Smooth muscle cell (in vitro differentiated cells): ENCODE results near the gene MAGI1. TPM values are rescaled to one million over a fixed set of nuclear protein-coding genes. Genes with fewer than 3 reads are reported as not detected.

Experiments used
- DNase-seq: peaks from one replicate; lab custom pipeline; 2025; ENCODE audit not compliant: unreplicated experiment; lab: John Stamatoyannopoulos, UW
- H2AFZ ChIP-seq: fragments of 200-600 bp; sonication (generic); 2 replicates; pipeline ENCODE4 v1.6.0; 2016; ENCODE audit warnings: antibody characterized with exemption, low read depth, mild to moderate bottlenecking
- H3F3A ChIP-seq: fragments of 200-600 bp; sonication (generic); 2 replicates; pipeline ENCODE4 v1.6.0; 2017; ENCODE audit warnings: antibody characterized with exemption, low read depth
- H3K27ac ChIP-seq: fragments of 200-600 bp; sonication (generic); 2 replicates; pipeline ENCODE4 v1.5.1; 2016; ENCODE audit warnings: low read depth, mild to moderate bottlenecking
- H3K27me3 ChIP-seq: fragments of 200-600 bp; sonication (generic); 2 replicates; pipeline ENCODE4 v1.6.1; 2016; ENCODE audit warnings: low read depth, mild to moderate bottlenecking
- H3K36me3 ChIP-seq: fragments of 200-600 bp; sonication (generic); 2 replicates; pipeline ENCODE4 v1.5.1; 2016; ENCODE audit warnings: low read depth
- H3K4me1 ChIP-seq: fragments of 200-600 bp; sonication (generic); 2 replicates; pipeline ENCODE4 v1.5.1; 2016; ENCODE audit warnings: low read depth
- H3K4me2 ChIP-seq: fragments of 200-600 bp; sonication (generic); 2 replicates; pipeline ENCODE4 v1.6.0; 2016; ENCODE audit warnings: mild to moderate bottlenecking
- H3K4me3 ChIP-seq: fragments of 200-600 bp; sonication (generic); 2 replicates; pipeline ENCODE4 v1.5.1; 2016; ENCODE audit warnings: mild to moderate bottlenecking
- H3K79me2 ChIP-seq: fragments of 200-600 bp; sonication (generic); 2 replicates; pipeline ENCODE4 v1.6.0; 2016; ENCODE audit warnings: low read depth, mild to moderate bottlenecking
- H3K9ac ChIP-seq: fragments of 200-600 bp; sonication (generic); 2 replicates; pipeline ENCODE4 v1.6.0; 2016; ENCODE audit warnings: low read depth
- H3K9me3 ChIP-seq: fragments of 200-600 bp; sonication (generic); replicated peaks from 2 replicates; pipeline ENCODE4 v1.5.1; 2016; ENCODE audit warnings: low read depth
- H4K20me1 ChIP-seq: fragments of 200-600 bp; sonication (generic); 2 replicates; pipeline ENCODE4 v1.6.0; 2016; ENCODE audit warnings: low read depth
- WGBS: methylation state at CpG from one replicate; pipeline ENCODE4 v1.1.7; 2016; ENCODE audit warnings: low lambda C conversion rate; 5-methylcytosine and 5-hydroxymethylcytosine counted together
- polyA plus RNA-seq: library from polyadenylated mRNA; unstranded; fragments of >200 nt; fragmentation: Nextera tagmentation; extraction: Ambion mirVana; gene quantifications from 2 replicates; pipeline ENCODE4 v1.2.1, GENCODE V29; 2016
- total RNA-seq: library from RNA; depleted of rRNA; stranded (reverse); fragments of >200 nt; gene quantifications from 2 replicates; pipeline ENCODE4 v1.2.3, GENCODE V29; 2014
- TF ChIP-seq, protein P1 (sequence below): fragments of 200-600 bp; sonication (generic); IDR thresholded peaks from 2 replicates; pipeline ENCODE4 v1.5.1; 2017; ENCODE audit warnings: borderline replicate concordance, mild to moderate bottlenecking, antibody characterized with exemption; ENCODE audit not compliant: insufficient read depth, poor library complexity, severe bottlenecking

MAGI1 gene
- total and polyA plus RNA-seq, 2 experiments from 2014 or later = 9.9 to 23.3 TPM

GRCh38 chr3:65963787-65964677 lies 74.7 kb downstream of the MAGI1 start:
- Histone ChIP-seq H3K79me2 (peaks cover 18% of the 10 kb centered on the region), H3K4me2 (peak overlapping the region; percentile 61), H3K27ac (peak overlapping the region; percentile 84), H3K4me3 (no peak overlapping the region), H3F3A (no peaks in the 10 kb centered on the region), H3K9ac (peak overlapping the region; percentile 51), H2AFZ (no peak overlapping the region), H3K4me1 (peaks cover 12% of the 10 kb centered on the region), H4K20me1 (peaks cover 1% of the 10 kb centered on the region), H3K27me3 (no peaks in the 10 kb centered on the region), H3K36me3 (no peaks in the 10 kb centered on the region), H3K9me3 (no peaks in the 10 kb centered on the region)
- no peak for DNase-seq
- WGBS = 63% methylated on average over 5 of the region's 5 CpGs
- TF ChIP-seq, protein P1, sequence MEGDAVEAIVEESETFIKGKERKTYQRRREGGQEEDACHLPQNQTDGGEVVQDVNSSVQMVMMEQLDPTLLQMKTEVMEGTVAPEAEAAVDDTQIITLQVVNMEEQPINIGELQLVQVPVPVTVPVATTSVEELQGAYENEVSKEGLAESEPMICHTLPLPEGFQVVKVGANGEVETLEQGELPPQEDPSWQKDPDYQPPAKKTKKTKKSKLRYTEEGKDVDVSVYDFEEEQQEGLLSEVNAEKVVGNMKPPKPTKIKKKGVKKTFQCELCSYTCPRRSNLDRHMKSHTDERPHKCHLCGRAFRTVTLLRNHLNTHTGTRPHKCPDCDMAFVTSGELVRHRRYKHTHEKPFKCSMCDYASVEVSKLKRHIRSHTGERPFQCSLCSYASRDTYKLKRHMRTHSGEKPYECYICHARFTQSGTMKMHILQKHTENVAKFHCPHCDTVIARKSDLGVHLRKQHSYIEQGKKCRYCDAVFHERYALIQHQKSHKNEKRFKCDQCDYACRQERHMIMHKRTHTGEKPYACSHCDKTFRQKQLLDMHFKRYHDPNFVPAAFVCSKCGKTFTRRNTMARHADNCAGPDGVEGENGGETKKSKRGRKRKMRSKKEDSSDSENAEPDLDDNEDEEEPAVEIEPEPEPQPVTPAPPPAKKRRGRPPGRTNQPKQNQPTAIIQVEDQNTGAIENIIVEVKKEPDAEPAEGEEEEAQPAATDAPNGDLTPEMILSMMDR = no peak

- Histone ChIP-seq H3K4me1 (peaks cover 12% of the 10 kb centered on the region), H3K9me3 (no peaks in the 10 kb centered on the region), H2AFZ (no peak overlapping the region), H3K36me3 (no peaks in the 10 kb centered on the region), H3K9ac (no peak overlapping the region), H3K4me2 (no peak overlapping the region), H3K4me3 (no peak overlapping the region), H4K20me1 (no peaks in the 10 kb centered on the region), H3K27me3 (no peaks in the 10 kb centered on the region), H3K27ac (peak overlapping the region; percentile 76), H3K79me2 (peaks cover 17% of the 10 kb centered on the region), H3F3A (no peaks in the 10 kb centered on the region)
- 48% methylated on average over 3 of the region's 3 CpGs for WGBS
- DNase-seq = no peak
- TF ChIP-seq, protein P1 = no peak
These were observed 77.0 kb downstream of the MAGI1 start for GRCh38 chr3:65961733-65962132.

DNA sequence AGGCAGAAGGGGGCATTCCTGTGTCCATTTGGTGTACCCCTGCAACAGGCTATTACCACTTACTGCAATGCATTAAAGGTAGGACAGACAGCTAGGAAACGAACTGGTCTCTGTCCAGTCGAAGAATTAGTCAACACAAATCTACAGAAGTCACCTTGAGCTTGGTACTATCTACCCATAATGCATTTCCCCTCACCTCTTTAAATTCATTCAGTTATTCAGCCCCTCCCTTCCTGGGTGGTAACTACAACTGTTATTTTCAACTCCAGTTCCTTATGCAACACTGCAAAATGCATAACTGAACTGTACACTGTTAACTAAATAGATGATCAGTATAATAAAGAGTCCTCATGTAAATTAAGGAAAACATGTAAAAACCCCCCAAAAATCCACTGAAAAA lies 77.6 kb downstream of the MAGI1 start:
- peak overlapping the region; percentile 76 for H3K27ac ChIP-seq
- no peaks in the 10 kb centered on the region for H3F3A ChIP-seq
- TF ChIP-seq, protein P1 = no peak
- no peak overlapping the region for H3K4me3 ChIP-seq
- H3K27me3 ChIP-seq = no peaks in the 10 kb centered on the region
- no peaks in the 10 kb centered on the region for H3K9me3 ChIP-seq
- DNase-seq = no peak
- no peak overlapping the region for H3K4me2 ChIP-seq
- H3K36me3 ChIP-seq = no peaks in the 10 kb centered on the region
- whole genome bisulfite sequencing = 87% methylated on average over 2 of the region's 2 CpGs
- no peaks in the 10 kb centered on the region for H4K20me1 ChIP-seq
- H2AFZ ChIP-seq = no peak overlapping the region
- H3K4me1 ChIP-seq = peaks cover 12% of the 10 kb centered on the region
- H3K79me2 ChIP-seq = peaks cover 17% of the 10 kb centered on the region
- no peak overlapping the region for H3K9ac ChIP-seq

DNA sequence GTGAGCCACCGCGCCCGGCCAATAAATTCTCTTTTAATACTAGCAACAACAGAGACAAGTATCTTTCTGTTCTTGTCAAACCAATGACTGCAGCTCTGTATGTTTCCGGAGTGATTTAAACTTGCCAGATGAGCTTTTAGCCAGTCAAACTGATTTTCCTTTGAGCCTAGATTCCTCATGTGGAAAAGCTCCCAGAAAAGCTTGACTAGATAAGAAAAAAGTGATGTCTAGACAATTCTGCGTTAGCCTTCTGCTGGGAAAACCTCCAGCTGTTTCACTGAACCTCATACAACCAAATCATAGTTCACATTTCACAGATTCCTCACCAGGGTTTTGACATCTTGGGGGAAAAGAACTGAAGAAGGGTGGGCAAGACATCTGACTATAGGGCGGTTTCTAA lies 78.6 kb downstream of the MAGI1 start:
- DNase-seq = no peak
- H3F3A ChIP-seq = peaks cover 6% of the 10 kb centered on the region
- H3K4me2 ChIP-seq = peak overlapping the region; percentile 72
- no peaks in the 10 kb centered on the region for H3K9me3 ChIP-seq
- peaks cover 14% of the 10 kb centered on the region for H3K79me2 ChIP-seq
- peak overlapping the region; percentile 4 for H3K9ac ChIP-seq
- no peaks in the 10 kb centered on the region for H3K27me3 ChIP-seq
- H3K4me3 ChIP-seq = no peak overlapping the region
- WGBS = 37% methylated on average over 6 of the region's 6 CpGs
- peak overlapping the region; percentile 76 for H3K27ac ChIP-seq
- no peaks in the 10 kb centered on the region for H4K20me1 ChIP-seq
- no peak overlapping the region for H2AFZ ChIP-seq
- peaks cover 20% of the 10 kb centered on the region for H3K4me1 ChIP-seq
- TF ChIP-seq, protein P1 = no peak
- H3K36me3 ChIP-seq = no peaks in the 10 kb centered on the region
